SIG-M5 treated with dmso at 0.1 percent for 504 hours (cell line): ENCODE results near the gene FOLR3.
"Not testable (repeated sequence)": the region's sequence is repeated elsewhere in the genome, so short reads cannot be mapped to it uniquely, and the experiment has no call there.

Experiments used
- DNase-seq: peaks from one replicate; lab custom pipeline; 2025; ENCODE audit not compliant: unreplicated experiment; lab: John Stamatoyannopoulos, UW

The FOLR3 gene

GRCh38 chr11:72162891-72163492, 27.5 kb downstream of the FOLR3 start:
- no peak for DNase-seq

GRCh38 chr11:72164187-72164586, 28.7 kb downstream of the FOLR3 start:
- not testable (repeated sequence) for DNase-seq

GRCh38 chr11:72169046-72169555, 33.6 kb downstream of the FOLR3 start:
- not testable (repeated sequence) for DNase-seq

- not testable (repeated sequence) for DNase-seq
Observed at GRCh38 chr11:72169754-72170153, 34.2 kb downstream of the FOLR3 start.

- not testable (repeated sequence) for DNase-seq
Observed at GRCh38 chr11:72172043-72172442, 36.5 kb downstream of the FOLR3 start.

GRCh38 chr11:72173291-72173690, 37.8 kb downstream of the FOLR3 start:
- no peak for DNase-seq

- no peak for DNase-seq
Observed at GRCh38 chr11:72174302-72175070, 39.0 kb downstream of the FOLR3 start.

- no peak for DNase-seq
Observed at GRCh38 chr11:72177656-72178055, 42.1 kb downstream of the FOLR3 start.

GRCh38 chr11:72179049-72179803, 43.7 kb downstream of the FOLR3 start:
- peak; percentile 18 for DNase-seq

GRCh38 chr11:72179804-72180396, 44.4 kb downstream of the FOLR3 start:
- no peak for DNase-seq

- DNase-seq, result not testable (repeated sequence)
Observed at GRCh38 chr11:72180892-72181552, 45.5 kb downstream of the FOLR3 start.

- not testable (repeated sequence) for DNase-seq
Observed at GRCh38 chr11:72181553-72181958, 46.0 kb downstream of the FOLR3 start.

- DNase-seq, result no peak
Observed at GRCh38 chr11:72188267-72188666, 52.7 kb downstream of the FOLR3 start.
